ENCODE results near the gene PTPN1. TPM values are rescaled to one million over a fixed set of nuclear protein-coding genes. Genes with fewer than 3 reads are reported as not detected.

The PTPN1 gene
- total RNA-seq, 2 experiments from 2014 or later: 82.3 to 82.8 TPM

DNA sequence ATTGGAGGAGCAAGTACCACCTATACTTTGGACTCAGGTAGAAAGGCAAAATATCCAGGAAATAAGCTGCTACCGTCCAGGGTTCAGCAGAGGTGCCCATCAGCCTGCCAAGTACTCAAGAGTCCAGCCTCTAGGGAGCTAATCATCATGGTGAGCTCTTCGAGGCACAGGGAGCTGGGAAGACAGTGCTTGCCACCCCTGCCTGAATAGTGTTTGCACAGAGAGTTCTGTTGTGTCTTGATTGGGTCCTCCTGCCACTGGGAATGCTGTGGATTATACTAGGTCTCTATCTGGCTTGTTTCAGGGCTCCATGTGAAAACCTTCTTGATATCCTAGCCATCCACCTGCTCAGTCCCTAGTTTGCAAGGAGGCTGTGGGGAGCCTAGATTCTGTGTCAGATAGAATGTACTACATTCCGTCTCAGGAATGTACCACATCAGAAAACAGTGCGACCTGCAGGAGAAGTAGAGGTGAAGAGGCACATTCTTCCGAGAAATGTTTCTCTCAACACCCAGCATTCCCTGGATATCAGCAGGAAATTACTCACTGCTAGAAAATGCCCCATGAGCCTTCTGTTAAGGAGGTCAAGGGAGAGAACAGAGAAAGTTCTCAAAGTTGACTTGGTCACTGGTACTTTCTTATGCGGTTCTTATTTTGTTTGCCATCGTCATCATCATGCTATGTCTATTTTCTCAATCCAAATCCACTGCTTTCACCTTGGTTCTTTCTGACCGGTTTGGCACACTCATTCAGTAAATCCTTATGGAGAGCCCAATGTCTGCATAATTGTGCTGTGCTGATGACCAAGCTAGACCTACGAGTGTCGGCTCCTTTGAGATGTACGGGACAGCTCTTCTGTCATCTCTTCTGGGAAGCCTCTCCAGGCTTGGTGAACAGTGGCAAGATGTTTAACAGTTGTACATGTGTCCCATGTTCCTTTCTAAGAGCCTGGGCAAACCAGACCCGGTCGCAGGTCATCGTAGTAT lies 30.7 kb downstream of the PTPN1 start:
- Mint-ChIP-seq H3K4me1 (ENCODE audit: low read depth) (peaks cover 74% of the 10 kb centered on the region), H3K9me3 (no peaks in the 10 kb centered on the region), H3K27me3 (no peaks in the 10 kb centered on the region), H3K36me3 (ENCODE audit: low read depth) (peaks cover 51% of the 10 kb centered on the region), H3K27ac (peak overlapping the region; percentile 43), H3K4me3 (peak overlapping the region; percentile 14)
- H3K4me3 ChIP-seq (ENCODE audit: low read length): no peak overlapping the region
- ChIA-PET POLR2A (interaction anchor here (1.2 to 1.6 kb wide), 2 partner anchors 23 to 24 kb away, joined by 3 to 5 read pairs; no protein-coding TSS in a partner anchor), CTCF (no interaction called here)
- peaks cover 11% of the 10 kb centered on the region for H3K36me3 ChIP-seq (ENCODE audit: insufficient read depth, low read length)
- no peak for ATAC-seq (ENCODE audit: poor library complexity)
- peaks cover 43% of the 10 kb centered on the region for H3K4me1 ChIP-seq (ENCODE audit: insufficient read depth, low read length)
- no peaks in the 10 kb centered on the region for H3K27me3 ChIP-seq (ENCODE audit: control insufficient read depth in 1 of 2, insufficient read depth in 2 of 2, low read length in 2 of 2)
- DNase-seq: no peak
- TF ChIP-seq, protein P1, sequence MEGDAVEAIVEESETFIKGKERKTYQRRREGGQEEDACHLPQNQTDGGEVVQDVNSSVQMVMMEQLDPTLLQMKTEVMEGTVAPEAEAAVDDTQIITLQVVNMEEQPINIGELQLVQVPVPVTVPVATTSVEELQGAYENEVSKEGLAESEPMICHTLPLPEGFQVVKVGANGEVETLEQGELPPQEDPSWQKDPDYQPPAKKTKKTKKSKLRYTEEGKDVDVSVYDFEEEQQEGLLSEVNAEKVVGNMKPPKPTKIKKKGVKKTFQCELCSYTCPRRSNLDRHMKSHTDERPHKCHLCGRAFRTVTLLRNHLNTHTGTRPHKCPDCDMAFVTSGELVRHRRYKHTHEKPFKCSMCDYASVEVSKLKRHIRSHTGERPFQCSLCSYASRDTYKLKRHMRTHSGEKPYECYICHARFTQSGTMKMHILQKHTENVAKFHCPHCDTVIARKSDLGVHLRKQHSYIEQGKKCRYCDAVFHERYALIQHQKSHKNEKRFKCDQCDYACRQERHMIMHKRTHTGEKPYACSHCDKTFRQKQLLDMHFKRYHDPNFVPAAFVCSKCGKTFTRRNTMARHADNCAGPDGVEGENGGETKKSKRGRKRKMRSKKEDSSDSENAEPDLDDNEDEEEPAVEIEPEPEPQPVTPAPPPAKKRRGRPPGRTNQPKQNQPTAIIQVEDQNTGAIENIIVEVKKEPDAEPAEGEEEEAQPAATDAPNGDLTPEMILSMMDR (IDR thresholded peaks at IDR 0.05): no peak
- H3K27ac ChIP-seq (ENCODE audit: low read depth in 1 of 2, low read length in 2 of 2): no peak overlapping the region
- intact Hi-C loops (cut with DNase I, micrococcal nuclease): no loop called here
- H3K9me3 ChIP-seq (ENCODE audit: control insufficient read depth in 1 of 2, insufficient read depth in 1 of 2, low read length in 2 of 2): no peaks in the 10 kb centered on the region

DNA sequence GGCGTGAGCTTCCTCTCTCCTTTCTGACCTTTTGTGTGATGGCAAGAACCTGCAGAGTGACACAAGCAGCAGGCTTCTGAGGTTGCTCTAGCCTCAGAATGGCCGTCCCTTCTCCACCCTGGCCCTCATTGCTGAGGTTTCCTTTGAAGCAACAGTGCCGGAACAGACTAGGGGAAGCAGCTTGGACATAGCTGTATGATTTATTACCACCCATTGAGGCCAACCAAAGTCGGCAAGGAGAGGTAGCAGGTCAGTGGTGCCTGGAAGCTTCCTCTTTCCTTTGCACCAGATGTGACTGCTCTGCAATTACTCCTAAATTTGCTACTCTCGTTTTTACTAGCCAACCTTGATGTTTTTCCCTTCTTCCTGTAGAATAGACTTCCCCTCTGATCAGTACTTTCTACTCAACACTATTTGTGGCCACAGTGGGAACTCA lies 31.4 kb downstream of the PTPN1 start:
- ATAC-seq (ENCODE audit: poor library complexity): no peak
- POLR2A ChIA-PET: interaction anchor here (1.0 to 3.2 kb wide), 4 partner anchors 9 to 31 kb away, joined by 3 to 14 read pairs (median 4); partner anchors contain the start of gene PTPN1
- no peak overlapping the region for H3K27ac ChIP-seq (ENCODE audit: low read depth in 1 of 2, low read length in 2 of 2)

DNA sequence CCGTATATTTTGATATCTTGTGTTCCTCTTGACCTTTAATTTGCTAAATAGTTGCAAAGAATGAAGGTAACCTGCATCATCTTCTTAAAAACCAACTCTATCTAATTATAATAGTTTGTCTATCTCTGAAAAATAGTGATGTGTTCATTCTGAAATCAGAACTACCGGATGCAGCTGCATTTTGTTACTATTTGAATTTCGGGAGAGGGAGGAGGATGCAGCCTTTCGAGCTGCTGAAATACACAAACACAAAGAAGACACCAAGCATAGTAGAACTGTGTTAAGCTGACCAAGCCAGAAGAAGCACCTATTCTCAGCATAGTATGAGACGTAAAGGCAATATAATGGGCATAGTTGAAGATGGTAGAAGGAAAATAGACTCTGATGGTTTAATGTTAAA lies 33.1 kb downstream of the PTPN1 start:
- H3K27me3 ChIP-seq (ENCODE audit: control insufficient read depth in 1 of 2, insufficient read depth in 2 of 2, low read length in 2 of 2): no peaks in the 10 kb centered on the region
- H3K4me1 ChIP-seq (ENCODE audit: insufficient read depth, low read length): peaks cover 52% of the 10 kb centered on the region
- Mint-ChIP-seq H3K4me1 (ENCODE audit: low read depth) (peaks cover 75% of the 10 kb centered on the region), H3K9me3 (no peaks in the 10 kb centered on the region), H3K27ac (no peak overlapping the region), H3K27me3 (no peaks in the 10 kb centered on the region), H3K4me3 (no peak overlapping the region), H3K36me3 (ENCODE audit: low read depth) (peaks cover 46% of the 10 kb centered on the region)
- no peak for DNase-seq
- TF ChIP-seq, protein P1 (IDR thresholded peaks at IDR 0.05): no peak
- intact Hi-C loops (cut with DNase I, micrococcal nuclease): no loop called here
- H3K4me3 ChIP-seq (ENCODE audit: low read length): no peak overlapping the region
- ChIA-PET CTCF (interaction anchor here (0.9 to 2.1 kb wide), 2 partner anchors 9 to 26 kb away, joined by 3 to 6 read pairs; no protein-coding TSS in a partner anchor), POLR2A (interaction anchor here (1.0 to 3.2 kb wide), 2 partner anchors 19 to 33 kb away, joined by 4 to 14 read pairs; partner anchors contain the start of gene PTPN1)
- ATAC-seq (ENCODE audit: poor library complexity): no peak
- no peak overlapping the region for H3K27ac ChIP-seq (ENCODE audit: low read depth in 1 of 2, low read length in 2 of 2)
- no peaks in the 10 kb centered on the region for H3K9me3 ChIP-seq (ENCODE audit: control insufficient read depth in 1 of 2, insufficient read depth in 1 of 2, low read length in 2 of 2)
- peaks cover 13% of the 10 kb centered on the region for H3K36me3 ChIP-seq (ENCODE audit: insufficient read depth, low read length)

More for the DNA sequence above, 31.4 kb downstream of the PTPN1 start:
- Mint-ChIP-seq H3K9me3 (no peaks in the 10 kb centered on the region), H3K27me3 (no peaks in the 10 kb centered on the region), H3K4me1 (ENCODE audit: low read depth) (peaks cover 74% of the 10 kb centered on the region), H3K4me3 (peak overlapping the region; percentile 8), H3K36me3 (ENCODE audit: low read depth) (peaks cover 46% of the 10 kb centered on the region), H3K27ac (peak overlapping the region; percentile 43)
- Histone ChIP-seq H3K4me1 (ENCODE audit: insufficient read depth, low read length) (peaks cover 46% of the 10 kb centered on the region), H3K9me3 (ENCODE audit: control insufficient read depth in 1 of 2, insufficient read depth in 1 of 2, low read length in 2 of 2) (no peaks in the 10 kb centered on the region), H3K27me3 (ENCODE audit: control insufficient read depth in 1 of 2, insufficient read depth in 2 of 2, low read length in 2 of 2) (no peaks in the 10 kb centered on the region), H3K4me3 (ENCODE audit: low read length) (no peak overlapping the region), H3K36me3 (ENCODE audit: insufficient read depth, low read length) (peaks cover 11% of the 10 kb centered on the region)
- TF ChIP-seq, protein P1 (IDR thresholded peaks at IDR 0.05): no peak
- intact Hi-C loops (cut with DNase I, micrococcal nuclease): no loop called here
- no peak for DNase-seq
- CTCF ChIA-PET: no interaction called here

All from CD4-positive, alpha-beta T cell (primary cell).